NCI-H748 treated with DMSO at 0.1 percent for 48 hours (cell line): ENCODE data around the gene FAM78B.

Experiments used
- DNase-seq: peaks from one replicate; lab custom pipeline; 2025; lab: John Stamatoyannopoulos, UW

The FAM78B gene

GRCh38 chr1:166064951-166065350 is 101.8 kb downstream of the FAM78B start:
- DNase-seq, result no peak

- no peak for DNase-seq
These were observed 102.4 kb downstream of the FAM78B start for GRCh38 chr1:166064313-166064926.

- no peak for DNase-seq
These were observed 103.1 kb downstream of the FAM78B start for GRCh38 chr1:166063701-166064100.

- DNase-seq, result no peak
These were observed 104.3 kb downstream of the FAM78B start for GRCh38 chr1:166062421-166063070.

- no peak for DNase-seq
These were observed 109.2 kb downstream of the FAM78B start for GRCh38 chr1:166057650-166058049.

- DNase-seq, result no peak
These were observed 113.4 kb downstream of the FAM78B start for GRCh38 chr1:166053395-166053794.

- peak; percentile 36 for DNase-seq
These were observed 126.4 kb downstream of the FAM78B start for GRCh38 chr1:166040202-166040997.

- no peak for DNase-seq
These were observed 127.2 kb downstream of the FAM78B start for GRCh38 chr1:166039436-166040201.

GRCh38 chr1:166036092-166036491 is 130.7 kb downstream of the FAM78B start:
- DNase-seq, result no peak

GRCh38 chr1:166032572-166033371 is 134.0 kb downstream of the FAM78B start:
- DNase-seq, result no peak

- DNase-seq, result no peak
These were observed 134.7 kb downstream of the FAM78B start for GRCh38 chr1:166031932-166032571.

- no peak for DNase-seq
These were observed 137.4 kb downstream of the FAM78B start for GRCh38 chr1:166029196-166029945.

- DNase-seq, result no peak
These were observed 140.2 kb downstream of the FAM78B start for GRCh38 chr1:166026555-166026954.

- no peak for DNase-seq
These were observed 140.7 kb downstream of the FAM78B start for GRCh38 chr1:166026143-166026542.

GRCh38 chr1:166020210-166020609 is 146.6 kb downstream of the FAM78B start:
- DNase-seq, result no peak
